Lower leg skin (tissue), 3 donors: Measurements from ENCODE around the gene NEURL1B.

Experiments
- CTCF ChIP-seq, 3 donors: fragments of 450-650 bp; IDR thresholded peaks; one replicate each; pipeline ENCODE4 v1.5.1; 2016; ENCODE audit warnings: antibody characterized with exemption in 3 of 3, mild to moderate bottlenecking in 3 of 3, moderate library complexity in 2 of 3
- POLR2A ChIP-seq, 2 donors: fragments of 450-650 bp; IDR thresholded peaks; one replicate each; pipeline ENCODE4 v1.6.1; 2016 to 2017; ENCODE audit warnings: antibody characterized with exemption in 2 of 2, mild to moderate bottlenecking in 1 of 2, moderate library complexity in 1 of 2

GRCh38 chr5:172736508-172737135 is 95.6 kb downstream of the NEURL1B start:
- TF ChIP-seq POLR2A (IDR thresholded peaks at IDR 0.05) (no peak), CTCF (IDR thresholded peaks at IDR 0.05) (no peak)
